Right atrium auricular region (tissue), 2 donors: ENCODE data around the gene HSPA9. TPM values are rescaled to one million over a fixed set of nuclear protein-coding genes. Genes with fewer than 3 reads are reported as not detected.

Experiments used
- DNase-seq: peaks from one replicate; pipeline ENCODE4 v3.0.0-alpha.2; 2019; ENCODE audit warnings: low spot score
- H3K27ac ChIP-seq, 2 donors: fragments of 200-600 bp; sonication (generic); 1 replicate in 1 of 2; 2 replicates in 1 of 2; pipeline ENCODE4 v1.5.1; 2016 to 2019
- H3K27me3 ChIP-seq, 2 donors: fragments of 200-600 bp; sonication (generic); one replicate each; pipeline versions ENCODE4 v1.5.1 to v1.6.0; 2017 to 2019
- H3K36me3 ChIP-seq: fragments of 200-600 bp; sonication (generic); one replicate; pipeline ENCODE4 v1.5.1; 2016
- H3K4me1 ChIP-seq, 2 donors: fragments of 200-600 bp; sonication (generic); one replicate each; pipeline versions ENCODE4 v1.5.1 to v1.6.0; 2017 to 2019
- H3K4me3 ChIP-seq, 2 donors: fragments of 200-600 bp; sonication (generic); 1 replicate in 1 of 2; 2 replicates in 1 of 2; pipeline ENCODE4 v1.5.1; 2017 to 2019; ENCODE audit warnings: mild to moderate bottlenecking in 1 of 2, moderate library complexity in 1 of 2
- H3K9me3 ChIP-seq, 2 donors: fragments of 200-600 bp; sonication (generic); one replicate each; pipeline ENCODE4 v1.5.1; 2019
- CTCF ChIP-seq, 2 donors: fragments of 200-600 bp; sonication (generic); IDR thresholded peaks; one replicate each; pipeline ENCODE4 v1.5.1; 2019; ENCODE audit warnings: antibody characterized with exemption in 2 of 2
- total RNA-seq, 2 donors: library from RNA; depleted of rRNA; stranded (reverse); fragments of >200 nt; gene quantifications; one replicate each; pipeline ENCODE4 v1.1.0, GENCODE V29; 2016

The HSPA9 gene
- total RNA-seq, 2 donors from 2014 or later = 258 to 417 TPM

GRCh38 chr5:138528744-138529469 lies 46.3 kb downstream of the HSPA9 start:
- TF ChIP-seq CTCF (IDR thresholded peaks at IDR 0.05) = no peak
- H3K9me3 ChIP-seq = no peaks in the 10 kb centered on the region
- H3K4me1 ChIP-seq = peaks cover 0 to 1% of the 10 kb centered on the region in 2 donors
- no peaks in the 10 kb centered on the region for H3K27me3 ChIP-seq
- no peak for DNase-seq
- H3K4me3 ChIP-seq = no peak overlapping the region
- H3K27ac ChIP-seq = no peak overlapping the region
- no peaks in the 10 kb centered on the region for H3K36me3 ChIP-seq

- H3K27me3 ChIP-seq = no peaks in the 10 kb centered on the region
- no peak overlapping the region for H3K27ac ChIP-seq
- H3K4me1 ChIP-seq = no peaks in the 10 kb centered on the region
- no peaks in the 10 kb centered on the region for H3K9me3 ChIP-seq
- no peak for DNase-seq
- H3K36me3 ChIP-seq = no peaks in the 10 kb centered on the region
- TF ChIP-seq CTCF (IDR thresholded peaks at IDR 0.05) = no peak
- no peak overlapping the region for H3K4me3 ChIP-seq
These were observed 47.0 kb downstream of the HSPA9 start for GRCh38 chr5:138528208-138528607.

- H3K9me3 ChIP-seq = no peaks in the 10 kb centered on the region
These were observed 48.0 kb downstream of the HSPA9 start for GRCh38 chr5:138527170-138527569.

GRCh38 chr5:138523406-138523805 lies 51.8 kb downstream of the HSPA9 start:
- no peak for DNase-seq
- Histone ChIP-seq H3K36me3 (peaks cover 1% of the 10 kb centered on the region), H3K9me3 (no peaks in the 10 kb centered on the region), H3K27me3 (no peaks in the 10 kb centered on the region), H3K27ac (no peak overlapping the region), H3K4me3 (no peak overlapping the region), H3K4me1 (peaks cover 0 to 7% of the 10 kb centered on the region in 2 donors)
- no peak for TF ChIP-seq CTCF (IDR thresholded peaks at IDR 0.05)

More at GRCh38 chr5:138527170-138527569, 48.0 kb downstream of the HSPA9 start:
- no peaks in the 10 kb centered on the region for H3K36me3 ChIP-seq
- no peak overlapping the region for H3K4me3 ChIP-seq
- DNase-seq = no peak
- TF ChIP-seq CTCF (IDR thresholded peaks at IDR 0.05) = no peak
- no peaks in the 10 kb centered on the region for H3K4me1 ChIP-seq
- no peak overlapping the region for H3K27ac ChIP-seq
- H3K27me3 ChIP-seq = no peaks in the 10 kb centered on the region

GRCh38 chr5:138520971-138521370 lies 54.2 kb downstream of the HSPA9 start:
- no peak for DNase-seq
- Histone ChIP-seq H3K27ac (no peak overlapping the region), H3K27me3 (no peaks in the 10 kb centered on the region), H3K4me1 (peaks cover 0 to 7% of the 10 kb centered on the region in 2 donors), H3K9me3 (no peaks in the 10 kb centered on the region), H3K4me3 (no peak overlapping the region), H3K36me3 (peaks cover 25% of the 10 kb centered on the region)
- no peak for TF ChIP-seq CTCF (IDR thresholded peaks at IDR 0.05)

- TF ChIP-seq CTCF (IDR thresholded peaks at IDR 0.05) = no peak
- H3K4me3 ChIP-seq = no peak overlapping the region
- peaks cover 60% of the 10 kb centered on the region for H3K36me3 ChIP-seq
- H3K27me3 ChIP-seq = no peaks in the 10 kb centered on the region
- H3K9me3 ChIP-seq = no peaks in the 10 kb centered on the region
- no peak overlapping the region for H3K27ac ChIP-seq
- H3K4me1 ChIP-seq = peaks cover 0 to 7% of the 10 kb centered on the region in 2 donors
- DNase-seq = no peak
These were observed 57.8 kb downstream of the HSPA9 start for GRCh38 chr5:138517437-138517836.
